K562 (cell line): ENCODE measurements around the gene RBM26. TPM values are rescaled to one million over a fixed set of nuclear protein-coding genes. Genes with fewer than 3 reads are reported as not detected.

Experiments used
- ATAC-seq: fragments of 200-7000 bp; cut with Tn5 transposase; 3 replicates; pipeline ENCODE4 v1.9.1; 2020; ENCODE audit warnings: moderate library complexity
- BruUV-seq: library from RNA; stranded (reverse); fragments of 400-500 nt; replicated peaks from 2 replicates; lab custom pipeline; 2021; lab: Mats Ljungman, UMichigan
- CTCF ChIA-PET: fragments of 300-600 bp; formaldehyde crosslinking; extraction: SDS; loops from one replicate; lab custom pipeline; 2021; ENCODE audit warnings: low intra/inter-chr PET ratio; lab: Yijun Ruan, JAX
- POLR2A ChIA-PET: fragments of 300-600, 350-650 bp; sonication (Branson Sonifier 250); formaldehyde crosslinking; extraction: SDS; loops from one replicate; lab custom pipeline; 2021; ENCODE audit warnings: antibody characterized with exemption, inconsistent platforms; lab: Yijun Ruan, JAX
- DNase-seq, 4 experiments: peaks; one replicate each; pipeline versions ENCODE4 v3.0.0 to v3.0.0-alpha.2; 2011 to 2018; ENCODE audit warnings: low spot score in 3 of 4, mixed read lengths in 3 of 4; ENCODE audit errors: extremely low read depth in 1 of 4
- FAIRE-seq: peaks from 2 replicates; lab custom pipeline; 2011; peaks lifted over from hg19 to GRCh38; lab: Jason Lieb, UNC
- H2AFZ ChIP-seq: 2 replicates; pipeline ENCODE4 v1.6.0; 2011; ENCODE audit warnings: low read depth, low read length, control low read depth, inconsistent platforms
- H3K27ac ChIP-seq: fragments of 200-600 bp; 3 replicates; pipeline ENCODE4 v1.8.0; 2011; ENCODE audit warnings: low read depth, mild to moderate bottlenecking, control low read depth, inconsistent platforms, low read length, moderate library complexity, mixed read lengths; ENCODE audit errors: extremely low read depth
- H3K27me3 ChIP-seq, 2 experiments: fragments of 300-600 bp in 1 of 2; 2 replicates in 1 of 2; 3 replicates in 1 of 2; pipeline versions ENCODE4 v1.6.0 to v1.8.0; 2011; ENCODE audit warnings: inconsistent platforms in 2 of 2, low read length in 2 of 2, mild to moderate bottlenecking in 1 of 2, mixed read lengths in 1 of 2, moderate library complexity in 1 of 2; ENCODE audit not compliant: control insufficient read depth in 2 of 2, insufficient read depth in 2 of 2
- H3K36me3 ChIP-seq: fragments of 300-600 bp; 3 replicates; pipeline ENCODE4 v1.8.0; 2011; ENCODE audit warnings: mild to moderate bottlenecking, low read length, inconsistent platforms; ENCODE audit not compliant: control insufficient read depth, insufficient read depth
- H3K4me1 ChIP-seq, 2 experiments: fragments of 200-600 bp in 1 of 2; replicated peaks in 1 of 2; 2 replicates in 1 of 2; 3 replicates in 1 of 2; pipeline versions ENCODE4 v1.5.1 to v1.8.0; 2011; ENCODE audit warnings: inconsistent platforms in 2 of 2, low read length in 2 of 2, mild to moderate bottlenecking in 1 of 2, mixed read lengths in 1 of 2, moderate library complexity in 1 of 2; ENCODE audit not compliant: control insufficient read depth in 2 of 2, insufficient read depth in 2 of 2
- H3K4me2 ChIP-seq: 2 replicates; pipeline ENCODE4 v1.6.1; 2011; ENCODE audit warnings: low read length, control low read depth, inconsistent platforms, mixed read lengths; ENCODE audit not compliant: insufficient read depth
- H3K4me3 ChIP-seq: fragments of 200-600 bp; sonication (generic), shearing (Covaris generic); 2 replicates; pipeline ENCODE4 v1.5.1; 2016; ENCODE audit warnings: control low read depth, inconsistent platforms
- H3K79me2 ChIP-seq: fragments of 200-600 bp; 3 replicates; pipeline ENCODE4 v1.8.0; 2011; ENCODE audit warnings: low read length, inconsistent platforms; ENCODE audit not compliant: control insufficient read depth, insufficient read depth
- H3K9ac ChIP-seq, 2 experiments: 2 replicates each; pipeline versions ENCODE4 v1.6.0 to v1.6.1; 2011; ENCODE audit warnings: low read depth in 2 of 2, low read length in 2 of 2, control low read depth in 1 of 2, inconsistent platforms in 1 of 2, mild to moderate bottlenecking in 1 of 2, mixed read lengths in 1 of 2; ENCODE audit not compliant: insufficient read depth in 1 of 2
- H3K9me1 ChIP-seq: one replicate; pipeline ENCODE4 v1.6.0; 2011; ENCODE audit warnings: inconsistent platforms, mild to moderate bottlenecking, low read length, moderate library complexity; ENCODE audit not compliant: control insufficient read depth, insufficient read depth
- H3K9me3 ChIP-seq: replicated peaks from 2 replicates; pipeline ENCODE4 v1.5.1; 2011; ENCODE audit warnings: low read depth, low read length, inconsistent platforms; ENCODE audit not compliant: control insufficient read depth, insufficient read depth
- H4K20me1 ChIP-seq: replicated peaks from 2 replicates; pipeline ENCODE4 v1.6.1; 2011; ENCODE audit warnings: low read length, inconsistent platforms, mixed read lengths; ENCODE audit not compliant: control insufficient read depth, insufficient read depth
- CHD1 ChIP-seq: fragments of 200-600 bp; sonication (generic); IDR thresholded peaks from one replicate; pipeline ENCODE4 v1.6.1; 2012; ENCODE audit warnings: mild to moderate bottlenecking, moderate library complexity, low read length, inconsistent platforms
- KLF6 ChIP-seq: fragments of 250-450 bp; sonication (Bioruptor Pico); IDR thresholded peaks from 2 replicates; pipeline ENCODE4 v1.4.0; 2020; ENCODE audit warnings: mild to moderate bottlenecking, moderate library complexity, borderline replicate concordance
- MCM3 ChIP-seq: fragments of 450-650 bp; IDR thresholded peaks from 2 replicates; pipeline ENCODE4 v1.6.1; 2016
- MEIS2 ChIP-seq: fragments of 450-650 bp; IDR thresholded peaks from 2 replicates; pipeline ENCODE4 v1.6.1; 2014; ENCODE audit warnings: mild to moderate bottlenecking; ENCODE audit not compliant: partially characterized antibody
- PRDM10 ChIP-seq: fragments of 450-650 bp; IDR thresholded peaks from 2 replicates; pipeline ENCODE4 v1.6.1; 2018; ENCODE audit not compliant: partially characterized antibody
- REST ChIP-seq, 2 experiments: fragments of 450-650 bp; formaldehyde crosslinking in 1 of 2; IDR thresholded peaks; 2 replicates each; pipeline versions ENCODE4 v1.4.0 to v1.6.1; 2014 to 2020; ENCODE audit warnings: mild to moderate bottlenecking in 2 of 2, borderline replicate concordance in 1 of 2, low read depth in 1 of 2
- SMC3 ChIP-seq: conservative IDR thresholded peaks from 2 replicates; pipeline ENCODE4 v1.6.1; 2011; ENCODE audit warnings: low read depth, low read length, improper control_type of control experiment; ENCODE audit not compliant: insufficient read depth
- WGBS: fragments of 100-300 bp; shearing (Covaris generic); methylation state at CpG from one replicate; pipeline ENCODE4 v1.1.6; 2016; ENCODE audit warnings: low coverage, mixed read lengths; ENCODE audit not compliant: insufficient coverage; ENCODE audit errors: missing lambda C conversion rate; 5-methylcytosine and 5-hydroxymethylcytosine counted together
- in situ Hi-C: fragments of 300-500 bp; cut with MboI; formaldehyde crosslinking; loops from 4 replicates; pipeline ENCODE4 v1.15.0; 2018; ENCODE audit warnings: inconsistent platforms, mixed read lengths
- intact Hi-C: fragments of 100-400 bp; cut with micrococcal nuclease; formaldehyde crosslinking; loops from 2 replicates; pipeline ENCODE4 v1.14.2; 2022
- polyA plus RNA-seq, 8 experiments: library from polyadenylated mRNA; depleted of rRNA in 4 of 8; stranded (reverse) in 5 of 8; unstranded in 3 of 8; fragments of >200 nt; fragmentation: Nextera tagmentation in 2 of 8; fragmentation: Illumina TruSeq in 1 of 8; extraction: Ambion mirVana in 2 of 8; extraction: Trizol in 1 of 8; gene quantifications; 2 replicates each; pipeline versions ENCODE4 v1.2.1 to v1.2.3, GENCODE V29; 2011 to 2014; ENCODE audit warnings: inconsistent platforms in 1 of 8, missing spikeins in 1 of 8
- total RNA-seq, 7 experiments: library from RNA; depleted of rRNA in 6 of 7; stranded (reverse); fragments of >200 nt in 6 of 7; fragmentation: Illumina TruSeq in 2 of 7; extraction: Trizol in 2 of 7; gene quantifications; 2 replicates each; pipeline versions ENCODE4 v1.2.1 to v1.2.3, GENCODE V29; 2011 to 2021; ENCODE audit warnings: low replicate concordance in 1 of 7

The RBM26 gene
- total and polyA plus RNA-seq, 9 of the 15 experiments (the other 6 are each of a cell fraction or from before 2014, with no cell fraction given) = 10.0 to 42.4 (median 26.4) TPM

GRCh38 chr13:79423801-79424642, 18.0 kb upstream of the RBM26 start:
- Histone ChIP-seq H3K27ac (no peak overlapping the region), H3K4me3 (no peak overlapping the region), H3K27me3 (no peaks in the 10 kb centered on the region), H3K9me3 (no peaks in the 10 kb centered on the region), H2AFZ (no peak overlapping the region), H3K36me3 (no peaks in the 10 kb centered on the region), H3K79me2 (no peaks in the 10 kb centered on the region), H3K4me2 (no peak overlapping the region), H3K9ac (no peak overlapping the region), H4K20me1 (no peaks in the 10 kb centered on the region), H3K9me1 (no peaks in the 10 kb centered on the region), H3K4me1 (no peaks in the 10 kb centered on the region)
- in situ Hi-C loops = no loop called here
- ChIA-PET CTCF (interaction anchor here (0.6 to 2.9 kb wide), 5 partner anchors 24 to 940 kb away, joined by 4 to 48 read pairs (median 5); no protein-coding TSS in a partner anchor), POLR2A (interaction anchor here (0.8 to 1.7 kb wide), 5 partner anchors 8 to 119 kb away, joined by 3 to 10 read pairs (median 4); partner anchors contain the start of gene RBM26)
- peak; percentile 42 for FAIRE-seq
- peak; percentile 79 for ATAC-seq
- no TSS peak for BruUV-seq
- WGBS = 4% methylated on average over 2 of the region's 2 CpGs
- peak; percentile 11 to 47 (median 16) for DNase-seq
- intact Hi-C loops = loop anchor here (1.0 kb wide), 1 partner anchor 117 kb away; no protein-coding TSS in a partner anchor
- TF ChIP-seq SMC3 (peak; percentile 68), MCM3 (no peak), CHD1 (no peak), PRDM10 (peak; percentile 64), MEIS2 (no peak), REST (IDR thresholded peaks at IDR 0.05; ENCODE audit: borderline replicate concordance) (peak; percentile 72; the same call in 1 of the 2 replicates), REST (CRISPR knock-in tag; IDR thresholded peaks at IDR 0.05; ENCODE audit: low read depth) (no peak), KLF6 (CRISPR knock-in tag) (no peak)
